Osteoblast (primary cell): Measurements from ENCODE around the gene GPATCH4. TPM values are rescaled to one million over a fixed set of nuclear protein-coding genes. Genes with fewer than 3 reads are reported as not detected.

Experiments
- DNase-seq: peaks from one replicate; pipeline ENCODE4 v3.0.0; 2011; ENCODE audit warnings: low spot score, mixed read lengths; ENCODE audit not compliant: insufficient read length; ENCODE audit errors: missing footprints
- H2AFZ ChIP-seq: 2 replicates; pipeline ENCODE4 v1.6.0; 2011; ENCODE audit warnings: mild to moderate bottlenecking, low read length
- H3K27ac ChIP-seq: 2 replicates; pipeline ENCODE4 v1.5.1; 2011; ENCODE audit warnings: mild to moderate bottlenecking, low read depth, low read length, moderate library complexity
- H3K27me3 ChIP-seq: 2 replicates; pipeline ENCODE4 v1.6.0; 2012; ENCODE audit warnings: mild to moderate bottlenecking, control low read depth, inconsistent platforms, low read length, moderate library complexity; ENCODE audit not compliant: insufficient read depth
- H3K36me3 ChIP-seq: 2 replicates; pipeline ENCODE4 v1.5.1; 2011; ENCODE audit warnings: mild to moderate bottlenecking, low read length, control low read depth, moderate library complexity; ENCODE audit not compliant: insufficient read depth
- H3K4me1 ChIP-seq: 2 replicates; pipeline ENCODE4 v1.5.1; 2011; ENCODE audit warnings: mild to moderate bottlenecking, low read length, control low read depth, moderate library complexity; ENCODE audit not compliant: insufficient read depth
- H3K4me2 ChIP-seq: 2 replicates; pipeline ENCODE4 v1.6.0; 2011; ENCODE audit warnings: mild to moderate bottlenecking, low read length; ENCODE audit not compliant: insufficient read depth
- H3K4me3 ChIP-seq: fragments of 200-600 bp; sonication (generic); 3 replicates; pipeline ENCODE4 v1.5.1; 2012; ENCODE audit warnings: mild to moderate bottlenecking, low read length, inconsistent platforms; ENCODE audit not compliant: insufficient read depth
- H3K79me2 ChIP-seq: 2 replicates; pipeline ENCODE4 v1.6.0; 2012; ENCODE audit warnings: mild to moderate bottlenecking, low read length, control low read depth, inconsistent platforms; ENCODE audit not compliant: insufficient read depth
- H3K9me3 ChIP-seq: 2 replicates; pipeline ENCODE4 v1.5.1; 2011; ENCODE audit warnings: low read depth, low read length, control low read depth
- H4K20me1 ChIP-seq: 2 replicates; pipeline ENCODE4 v1.6.0; 2012; ENCODE audit warnings: mild to moderate bottlenecking, low read length, control low read depth; ENCODE audit not compliant: insufficient read depth
- total RNA-seq: library from RNA; depleted of rRNA; stranded (reverse); fragments of >200 nt; gene quantifications from 2 replicates; pipeline ENCODE4 v1.2.3, GENCODE V29; 2012
- TF ChIP-seq, protein P1 (sequence below): IDR thresholded peaks from 2 replicates; pipeline ENCODE4 v1.5.1; 2011; ENCODE audit warnings: mild to moderate bottlenecking, low read depth, low read length, moderate library complexity; ENCODE audit errors: extremely low read depth

GPATCH4 gene
- 8.0 and 11.2 TPM in 2 replicates for total RNA-seq

- Histone ChIP-seq H3K4me2 (peak within 1 kb of the TSS; percentile 98), H3K9me3 (no peaks in the 10 kb centered on the region), H3K4me1 (peaks cover 14% of the 10 kb centered on the region), H3K4me3 (peak within 1 kb of the TSS; percentile 92), H3K27ac (peak within 1 kb of the TSS; percentile 81), H3K36me3 (peaks cover 28% of the 10 kb centered on the region), H3K27me3 (no peaks in the 10 kb centered on the region), H4K20me1 (peaks cover 3% of the 10 kb centered on the region), H2AFZ (peak within 1 kb of the TSS; percentile 96), H3K79me2 (peaks cover 27% of the 10 kb centered on the region)
- TF ChIP-seq, protein P1, sequence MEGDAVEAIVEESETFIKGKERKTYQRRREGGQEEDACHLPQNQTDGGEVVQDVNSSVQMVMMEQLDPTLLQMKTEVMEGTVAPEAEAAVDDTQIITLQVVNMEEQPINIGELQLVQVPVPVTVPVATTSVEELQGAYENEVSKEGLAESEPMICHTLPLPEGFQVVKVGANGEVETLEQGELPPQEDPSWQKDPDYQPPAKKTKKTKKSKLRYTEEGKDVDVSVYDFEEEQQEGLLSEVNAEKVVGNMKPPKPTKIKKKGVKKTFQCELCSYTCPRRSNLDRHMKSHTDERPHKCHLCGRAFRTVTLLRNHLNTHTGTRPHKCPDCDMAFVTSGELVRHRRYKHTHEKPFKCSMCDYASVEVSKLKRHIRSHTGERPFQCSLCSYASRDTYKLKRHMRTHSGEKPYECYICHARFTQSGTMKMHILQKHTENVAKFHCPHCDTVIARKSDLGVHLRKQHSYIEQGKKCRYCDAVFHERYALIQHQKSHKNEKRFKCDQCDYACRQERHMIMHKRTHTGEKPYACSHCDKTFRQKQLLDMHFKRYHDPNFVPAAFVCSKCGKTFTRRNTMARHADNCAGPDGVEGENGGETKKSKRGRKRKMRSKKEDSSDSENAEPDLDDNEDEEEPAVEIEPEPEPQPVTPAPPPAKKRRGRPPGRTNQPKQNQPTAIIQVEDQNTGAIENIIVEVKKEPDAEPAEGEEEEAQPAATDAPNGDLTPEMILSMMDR, result no peak
- DNase-seq, result peak; percentile 93
Observed at GRCh38 chr1:156601122-156601830, at the start of gene GPATCH4. GPATCH4 (minus strand) TSS chr1:156601479.

- H2AFZ ChIP-seq, result no peak overlapping the region
- H3K27me3 ChIP-seq, result peaks cover 57% of the 10 kb centered on the region
- peak; percentile 79 for DNase-seq
- no peak overlapping the region for H3K27ac ChIP-seq
- no peaks in the 10 kb centered on the region for H3K9me3 ChIP-seq
- peaks cover 5% of the 10 kb centered on the region for H4K20me1 ChIP-seq
- H3K79me2 ChIP-seq, result no peaks in the 10 kb centered on the region
- no peaks in the 10 kb centered on the region for H3K36me3 ChIP-seq
- TF ChIP-seq, protein P1, result no peak
- no peak overlapping the region for H3K4me2 ChIP-seq
- no peaks in the 10 kb centered on the region for H3K4me1 ChIP-seq
- no peak overlapping the region for H3K4me3 ChIP-seq
Observed at GRCh38 chr1:156648951-156649350, 47.7 kb upstream of the GPATCH4 start.

- no peaks in the 10 kb centered on the region for H3K9me3 ChIP-seq
- peaks cover 5% of the 10 kb centered on the region for H4K20me1 ChIP-seq
- H3K4me3 ChIP-seq, result no peak overlapping the region
- H3K4me2 ChIP-seq, result no peak overlapping the region
- H3K79me2 ChIP-seq, result no peaks in the 10 kb centered on the region
- DNase-seq, result peak; percentile 82
- H3K4me1 ChIP-seq, result no peaks in the 10 kb centered on the region
- H3K27me3 ChIP-seq, result peaks cover 60% of the 10 kb centered on the region
- no peak overlapping the region for H3K27ac ChIP-seq
- no peaks in the 10 kb centered on the region for H3K36me3 ChIP-seq
- TF ChIP-seq, protein P1, result no peak
- no peak overlapping the region for H2AFZ ChIP-seq
Observed at GRCh38 chr1:156648496-156648895, 47.2 kb upstream of the GPATCH4 start.

GRCh38 chr1:156647351-156647750, 46.1 kb upstream of the GPATCH4 start:
- no peak overlapping the region for H2AFZ ChIP-seq
- H3K27ac ChIP-seq, result no peak overlapping the region
- peaks cover 65% of the 10 kb centered on the region for H3K27me3 ChIP-seq
- DNase-seq, result peak; percentile 67
- TF ChIP-seq, protein P1, result no peak
- no peak overlapping the region for H3K4me3 ChIP-seq
- H3K4me1 ChIP-seq, result no peaks in the 10 kb centered on the region
- no peaks in the 10 kb centered on the region for H3K79me2 ChIP-seq
- H4K20me1 ChIP-seq, result peaks cover 2% of the 10 kb centered on the region
- H3K4me2 ChIP-seq, result no peak overlapping the region
- no peaks in the 10 kb centered on the region for H3K36me3 ChIP-seq
- H3K9me3 ChIP-seq, result no peaks in the 10 kb centered on the region
